Measurements from ENCODE around the gene CRTAC1.
A peak's percentile ranks its signal among the peaks of the same experiment; 100 is the strongest.

CRTAC1 gene, protein sequence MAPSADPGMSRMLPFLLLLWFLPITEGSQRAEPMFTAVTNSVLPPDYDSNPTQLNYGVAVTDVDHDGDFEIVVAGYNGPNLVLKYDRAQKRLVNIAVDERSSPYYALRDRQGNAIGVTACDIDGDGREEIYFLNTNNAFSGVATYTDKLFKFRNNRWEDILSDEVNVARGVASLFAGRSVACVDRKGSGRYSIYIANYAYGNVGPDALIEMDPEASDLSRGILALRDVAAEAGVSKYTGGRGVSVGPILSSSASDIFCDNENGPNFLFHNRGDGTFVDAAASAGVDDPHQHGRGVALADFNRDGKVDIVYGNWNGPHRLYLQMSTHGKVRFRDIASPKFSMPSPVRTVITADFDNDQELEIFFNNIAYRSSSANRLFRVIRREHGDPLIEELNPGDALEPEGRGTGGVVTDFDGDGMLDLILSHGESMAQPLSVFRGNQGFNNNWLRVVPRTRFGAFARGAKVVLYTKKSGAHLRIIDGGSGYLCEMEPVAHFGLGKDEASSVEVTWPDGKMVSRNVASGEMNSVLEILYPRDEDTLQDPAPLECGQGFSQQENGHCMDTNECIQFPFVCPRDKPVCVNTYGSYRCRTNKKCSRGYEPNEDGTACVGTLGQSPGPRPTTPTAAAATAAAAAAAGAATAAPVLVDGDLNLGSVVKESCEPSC

DNA sequence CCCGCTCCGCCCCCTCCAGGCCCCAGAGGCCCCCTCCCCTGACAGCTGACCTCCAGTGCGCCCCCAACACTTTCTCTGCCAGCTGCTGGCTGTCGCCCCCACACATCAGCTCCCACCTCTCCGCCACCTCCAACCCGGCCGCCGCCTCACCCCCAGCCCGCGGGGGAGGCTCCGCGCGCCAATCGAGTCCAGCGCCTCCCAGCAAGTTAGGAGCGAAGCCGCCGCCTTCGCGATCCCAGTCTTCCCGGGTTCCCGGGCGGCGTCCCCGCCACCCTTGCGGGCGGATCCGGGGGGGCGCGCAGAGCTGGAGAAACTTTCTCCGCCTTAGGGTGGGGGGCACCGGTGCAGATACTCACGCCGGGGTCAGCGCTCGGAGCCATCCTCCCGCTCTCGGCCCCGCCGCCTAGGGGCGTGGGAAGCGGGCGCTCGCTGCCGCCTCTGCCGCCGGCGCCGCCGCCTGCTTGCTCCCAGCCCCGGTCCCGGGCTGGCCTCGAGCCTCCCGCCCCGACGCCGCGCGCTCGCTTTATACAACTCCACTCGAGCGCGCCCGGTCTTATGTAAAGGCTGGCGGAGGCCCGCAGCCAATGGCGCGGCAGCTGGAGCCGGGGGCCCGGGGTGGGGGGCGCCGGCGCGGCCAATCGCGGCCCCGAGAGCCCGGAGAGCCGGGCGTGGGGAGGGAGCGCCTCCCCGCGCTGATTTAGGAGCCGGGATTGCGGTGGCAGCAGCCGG is at the start of gene CRTAC1:
CRTAC1 (minus strand) TSS at position 529 of the 729 bp plus-strand sequence; CDS start at position 380, 149 bp downstream.
- no peak for DNase-seq (ENCODE audit: low read depth)

DNA sequence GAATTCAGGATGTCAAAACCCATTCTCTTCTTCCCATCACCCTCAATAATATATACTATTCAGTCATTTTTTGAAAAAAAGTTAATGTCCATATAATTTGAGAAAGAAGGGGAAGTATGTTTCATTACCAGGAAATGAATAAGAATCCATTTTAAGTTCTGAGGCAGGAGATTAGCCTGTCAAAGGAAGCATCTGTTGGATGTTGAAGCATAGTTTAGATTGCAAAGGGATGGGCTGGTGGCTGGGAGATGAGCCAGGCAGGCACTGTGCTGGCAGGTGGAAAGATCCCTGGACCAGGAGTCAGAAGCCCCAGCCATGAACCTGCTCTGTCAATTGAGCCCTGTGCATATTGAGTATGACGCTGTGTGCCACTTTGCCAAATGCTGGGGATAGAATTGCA is 48.4 kb upstream of the CRTAC1 start:
- no peak for DNase-seq (ENCODE audit: low read depth)

DNA sequence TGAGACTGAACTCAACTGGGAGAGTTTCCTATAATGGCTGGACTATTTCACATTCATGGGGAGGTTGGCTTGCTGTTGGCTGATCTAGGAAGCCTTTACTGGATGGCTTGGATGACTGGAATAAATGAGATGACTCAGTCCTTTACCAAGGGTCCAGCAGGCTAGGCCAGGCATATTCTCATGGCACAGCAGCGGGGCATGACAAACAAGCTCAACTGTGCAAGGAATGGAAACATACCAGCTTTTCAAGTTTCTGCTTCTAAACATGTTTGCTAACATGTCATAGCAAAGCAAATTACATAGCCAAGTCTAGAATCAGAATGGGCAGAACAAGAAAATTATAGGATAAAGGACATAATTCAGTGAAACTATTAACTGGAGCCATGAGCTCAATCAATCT is 46.8 kb upstream of the CRTAC1 start:
- DNase-seq (ENCODE audit: low read depth): no peak

DNA sequence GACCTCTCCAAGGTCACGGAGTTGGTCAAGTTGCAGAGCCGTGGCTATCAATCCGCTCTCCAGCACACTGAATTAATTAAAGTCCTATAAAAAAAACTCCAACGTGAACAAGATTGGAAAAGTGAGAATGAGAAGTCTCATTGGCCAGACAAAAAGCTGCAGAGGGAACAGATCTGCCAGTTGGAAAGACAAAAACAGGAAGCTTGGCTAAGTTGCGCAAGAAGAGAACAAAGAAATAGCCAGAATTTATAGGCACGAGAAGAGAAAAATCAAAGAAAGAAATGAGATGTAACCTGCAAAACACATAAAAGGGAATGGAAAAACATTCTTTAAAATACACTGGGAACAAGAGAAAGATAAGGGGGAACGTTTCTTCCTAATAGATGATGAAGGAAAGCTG is 45.7 kb upstream of the CRTAC1 start:
- no peak for DNase-seq (ENCODE audit: low read depth)

DNA sequence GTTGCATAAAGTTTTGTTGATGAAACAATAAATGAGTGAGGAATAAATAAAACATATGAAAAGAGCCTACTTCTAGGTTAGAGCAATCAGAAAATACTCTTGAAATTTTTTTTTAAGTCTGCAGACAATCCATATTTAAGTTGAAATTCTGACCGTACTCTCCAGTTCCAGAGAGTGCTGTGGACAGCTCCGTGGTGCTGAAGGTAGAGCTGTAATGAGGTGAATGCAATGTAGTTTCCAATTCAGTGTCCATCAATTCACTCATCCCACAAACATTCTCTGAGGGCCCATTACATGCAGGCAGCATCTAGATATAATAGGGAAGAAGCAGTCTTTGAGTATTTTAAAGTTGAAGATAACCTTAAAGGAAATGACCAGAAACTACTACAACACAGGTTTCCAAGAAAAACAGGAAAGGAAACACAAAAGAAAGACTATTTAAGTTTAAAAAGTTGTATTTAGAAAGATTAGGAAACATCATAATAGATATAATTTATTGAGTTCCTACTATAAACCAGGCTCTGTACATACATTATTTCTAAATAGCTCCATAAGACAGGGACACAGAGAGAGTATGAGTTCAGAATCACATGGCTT is 44.0 kb upstream of the CRTAC1 start:
- DNase-seq (ENCODE audit: low read depth): no peak

DNA sequence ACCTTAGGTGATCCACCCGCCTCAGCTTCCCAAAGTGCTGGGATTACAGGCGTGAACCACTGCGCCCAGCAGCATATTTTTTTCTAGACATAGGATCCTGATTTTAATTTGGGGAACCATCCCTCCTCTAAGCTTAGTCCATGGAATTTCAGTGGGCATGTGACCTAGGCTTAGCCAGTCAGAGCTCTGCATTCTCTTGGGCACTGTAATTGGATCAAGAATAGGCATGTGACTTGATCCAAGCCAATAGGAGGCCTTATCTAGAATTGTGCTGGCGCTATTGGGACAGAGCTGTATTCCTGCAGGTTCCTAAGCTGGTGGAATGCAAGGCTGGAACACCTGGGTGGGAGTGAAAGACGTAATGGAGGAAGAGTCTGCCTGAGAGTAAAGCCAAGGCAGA is 36.7 kb upstream of the CRTAC1 start:
- no peak for DNase-seq (ENCODE audit: low read depth)

DNA sequence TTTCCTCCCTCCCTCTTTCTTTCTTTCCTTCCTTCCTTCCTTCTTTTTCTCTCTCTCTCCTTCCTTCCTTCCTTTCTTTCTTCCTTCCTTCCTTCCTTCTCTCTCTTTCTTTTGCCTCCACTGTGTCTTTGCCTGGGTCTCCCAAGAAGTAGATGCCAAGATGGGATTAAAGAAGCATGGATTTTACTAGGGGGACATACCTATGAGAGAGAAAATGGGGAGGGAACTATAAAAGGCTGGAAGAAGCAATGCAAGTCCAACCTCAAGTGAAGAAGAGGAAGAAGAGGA is 33.3 kb upstream of the CRTAC1 start:
- DNase-seq (ENCODE audit: low read depth): no peak

DNA sequence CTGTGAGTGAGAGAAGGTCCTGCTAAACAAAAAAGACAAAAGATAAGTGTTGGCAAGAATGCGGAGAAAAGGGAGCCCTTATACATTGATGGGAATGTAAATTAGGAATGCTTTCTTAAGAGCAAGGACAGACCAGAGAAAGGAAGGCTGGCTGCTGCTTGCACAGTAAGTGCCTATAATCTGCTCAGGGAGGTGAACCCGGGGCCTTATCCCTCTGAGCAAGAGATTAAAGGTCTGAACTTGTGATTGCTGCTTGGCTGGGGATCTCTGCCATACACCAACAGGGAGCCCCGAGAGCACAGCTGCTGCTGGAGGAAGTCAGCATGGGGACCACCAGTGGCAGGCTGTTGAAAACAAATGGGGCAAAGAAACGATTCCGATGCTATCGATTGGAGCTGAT is 32.0 kb upstream of the CRTAC1 start:
- DNase-seq (ENCODE audit: low read depth): no peak

DNA sequence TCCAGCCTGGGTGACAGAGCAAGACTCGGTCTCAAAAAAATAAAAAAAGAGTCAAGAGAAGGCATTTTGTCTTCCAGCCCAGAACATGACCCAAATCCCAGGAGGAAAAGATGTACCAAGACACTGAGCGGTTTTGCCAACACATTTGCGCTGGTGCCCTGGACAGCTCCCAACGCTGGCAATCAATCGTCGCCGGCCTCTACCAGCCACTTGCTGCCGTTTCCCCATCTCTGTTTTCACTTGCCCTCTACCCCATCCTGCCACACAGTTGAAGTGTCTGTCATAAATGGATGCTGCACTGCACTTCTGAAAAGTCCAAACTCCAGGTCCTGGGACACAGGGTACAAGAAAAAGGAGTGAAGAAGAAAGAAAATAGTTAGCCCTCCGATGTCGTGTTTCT is 29.7 kb upstream of the CRTAC1 start:
- DNase-seq (ENCODE audit: low read depth): no peak

DNA sequence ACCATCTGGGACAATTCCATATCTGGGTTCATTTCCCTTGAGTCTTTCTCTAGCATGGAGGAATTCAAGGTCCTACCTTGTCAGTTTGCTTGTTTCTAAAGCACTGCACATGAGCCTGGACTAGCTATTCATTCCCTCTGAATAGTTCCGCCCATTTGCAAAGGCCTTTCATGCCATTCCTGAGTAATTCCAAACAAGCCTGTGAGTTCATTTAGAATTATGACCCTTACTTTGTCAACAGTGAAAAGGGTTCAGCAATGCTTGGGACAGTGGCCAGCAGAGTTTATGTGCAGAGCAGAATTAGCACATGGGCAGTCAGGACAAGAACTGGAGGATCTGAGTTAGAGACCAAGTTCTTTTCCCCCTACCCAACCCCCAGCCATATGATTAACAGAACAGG is 27.9 kb upstream of the CRTAC1 start:
- DNase-seq (ENCODE audit: low read depth): no peak

DNA sequence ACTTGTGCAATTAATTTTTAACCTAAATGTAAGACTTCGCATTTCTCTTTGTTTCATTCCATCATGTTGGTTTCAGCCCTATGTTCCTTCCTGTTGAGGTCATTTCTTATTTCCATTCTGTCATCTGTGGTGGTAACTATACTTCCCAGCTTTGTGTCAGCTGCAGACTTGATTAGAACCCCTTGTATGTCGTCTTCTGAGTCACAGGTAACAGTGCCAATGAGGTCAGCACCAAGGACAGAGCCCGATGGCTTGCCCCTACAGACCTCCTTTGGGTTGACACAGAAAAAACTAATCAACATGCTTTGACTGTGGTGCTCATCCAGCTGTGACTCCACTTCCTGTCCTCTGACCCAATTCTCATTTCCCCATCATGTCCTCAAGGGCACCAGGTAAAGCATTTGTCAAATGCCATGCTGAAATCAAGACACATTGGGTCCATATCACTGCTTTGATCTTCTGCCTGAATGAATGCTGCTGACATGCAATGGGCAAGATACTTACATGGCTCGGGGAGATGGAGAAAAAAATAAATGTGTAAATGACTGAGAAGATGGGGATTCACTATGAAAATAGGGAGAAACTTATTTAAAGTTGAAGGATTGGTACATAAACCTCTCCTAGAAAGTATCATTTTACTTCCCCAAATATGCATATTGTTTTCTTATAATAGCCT is 25.6 kb upstream of the CRTAC1 start:
- DNase-seq (ENCODE audit: low read depth): no peak

DNA sequence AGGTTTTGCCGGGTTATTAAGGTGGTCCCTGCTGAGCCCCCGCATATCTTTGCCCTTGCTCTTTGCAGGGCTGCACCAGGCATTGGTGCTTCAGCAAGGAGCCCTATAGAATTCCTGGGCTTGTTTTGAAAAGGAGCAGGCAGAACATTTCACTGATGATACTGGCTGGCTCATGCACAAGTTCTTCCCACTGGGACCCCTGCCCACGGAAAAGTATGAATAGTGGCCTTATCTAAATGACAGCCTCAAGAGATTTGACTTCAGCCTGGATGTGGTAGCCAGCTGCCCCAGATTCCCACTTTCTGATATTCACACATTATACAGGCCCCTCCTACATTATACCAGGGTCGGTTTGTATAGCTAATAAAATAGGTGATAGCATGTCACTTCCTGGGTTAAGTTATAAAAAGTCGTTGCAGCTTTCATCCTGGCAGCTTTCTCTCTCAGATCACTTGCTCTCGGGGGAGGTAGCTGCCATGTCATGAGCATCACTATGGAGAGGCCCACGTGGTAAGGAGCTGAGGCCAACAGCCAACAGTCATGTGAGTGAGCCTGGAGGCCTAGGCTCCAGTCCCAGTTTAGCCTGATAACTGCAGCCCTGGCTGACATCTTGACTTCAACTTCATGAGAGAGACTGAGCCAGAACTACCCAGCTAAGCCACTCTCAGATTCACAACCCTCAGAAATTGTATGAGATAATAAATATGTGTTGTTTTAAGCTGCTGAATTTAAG is 16.8 kb upstream of the CRTAC1 start:
- no peak for DNase-seq (ENCODE audit: low read depth)

DNA sequence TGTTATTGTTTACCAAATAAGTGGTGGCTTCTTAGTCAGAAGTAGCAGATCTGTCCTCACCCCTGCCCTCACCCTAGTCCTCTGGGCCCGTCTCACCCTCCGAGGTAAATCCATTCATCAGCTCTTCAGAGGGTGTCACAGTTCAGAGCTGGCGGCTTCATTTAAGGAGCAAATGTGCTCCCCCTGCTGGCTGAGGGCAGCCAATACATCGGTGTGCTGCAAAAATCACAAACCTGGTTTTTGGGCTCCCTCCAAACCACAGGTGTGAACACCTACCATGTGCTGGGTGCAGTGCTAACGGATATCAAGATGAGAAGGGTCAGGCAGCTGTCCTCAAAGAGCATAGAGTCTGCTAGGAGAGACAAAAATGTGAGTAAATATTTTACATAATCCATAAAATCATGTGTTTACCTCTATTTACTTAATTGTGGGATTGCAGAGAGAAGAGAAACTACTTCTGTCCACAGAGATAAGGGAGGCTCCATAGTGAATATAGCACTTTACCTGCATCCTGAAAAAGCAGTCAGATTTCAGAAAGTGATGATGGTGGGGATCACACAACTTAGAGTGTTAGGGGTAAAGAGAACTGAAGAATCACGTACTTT is 15.5 kb upstream of the CRTAC1 start:
- peak; percentile 28 for DNase-seq (ENCODE audit: low read depth)

DNA sequence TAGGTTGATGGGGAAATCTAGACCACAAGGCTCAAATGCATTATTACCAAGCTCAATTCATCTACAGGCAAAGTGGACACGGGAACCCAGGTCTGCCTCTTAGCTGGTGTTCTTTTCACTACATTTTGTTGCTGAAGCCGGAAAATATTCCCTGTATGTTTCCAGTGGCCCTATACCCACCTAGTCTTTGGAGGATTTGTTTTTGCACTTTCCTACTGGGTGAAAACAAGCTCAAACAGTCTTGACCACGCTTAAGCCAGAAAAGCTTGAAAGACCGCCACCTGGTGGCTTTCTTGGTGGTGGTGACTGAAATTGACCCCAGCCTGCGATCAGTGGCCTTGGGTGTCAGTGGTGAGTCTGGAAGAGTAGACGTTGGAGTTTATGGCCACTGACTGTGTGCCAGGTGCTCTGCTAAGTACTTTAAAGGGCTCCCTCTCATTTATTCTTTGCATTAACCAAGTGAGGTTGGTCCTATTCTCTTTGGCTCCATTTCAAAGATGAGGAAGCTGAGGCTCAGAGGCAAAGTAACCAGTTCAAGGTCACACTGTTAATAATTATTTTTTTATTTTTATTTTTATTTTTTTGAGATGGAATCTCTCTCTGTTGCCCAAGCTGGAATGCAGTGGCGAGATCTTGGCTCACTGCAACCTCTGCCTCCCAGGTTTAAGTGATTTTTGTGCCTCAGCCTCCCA is 11.1 kb upstream of the CRTAC1 start:
- no peak for DNase-seq (ENCODE audit: low read depth)

DNA sequence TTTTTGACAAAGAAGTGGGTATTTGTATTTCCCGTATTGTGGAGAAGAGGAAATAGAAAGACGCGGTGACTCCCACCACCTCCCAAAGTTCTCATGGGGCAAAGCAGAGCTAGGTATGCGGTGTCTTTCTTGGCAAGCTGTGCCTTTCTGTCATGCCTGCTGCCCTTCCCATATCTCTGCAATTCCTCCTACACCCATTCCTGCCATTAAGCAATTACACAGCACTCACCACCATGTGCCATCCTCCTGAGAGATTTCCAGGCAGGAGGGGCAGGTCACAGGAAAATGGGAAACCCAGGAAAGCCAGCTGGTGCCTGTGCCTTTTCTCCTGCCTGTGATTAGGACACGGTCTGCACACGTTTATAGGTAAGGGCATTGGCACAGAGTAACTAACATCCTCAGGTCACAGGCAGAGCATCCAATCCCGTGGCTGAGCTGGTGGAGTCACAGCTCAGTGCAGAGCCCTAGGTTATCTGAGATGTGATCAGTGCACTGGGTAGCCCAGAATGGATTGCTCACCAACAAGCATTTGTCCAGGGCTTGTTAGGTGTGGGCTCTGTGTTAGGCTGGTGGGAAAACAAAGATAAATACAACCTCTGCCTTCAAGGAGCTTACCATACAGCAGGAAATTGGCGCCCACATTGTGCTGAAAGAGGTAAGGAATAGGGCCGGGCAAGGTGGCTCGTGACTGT is 9.4 kb upstream of the CRTAC1 start:
- no peak for DNase-seq (ENCODE audit: low read depth)

DNA sequence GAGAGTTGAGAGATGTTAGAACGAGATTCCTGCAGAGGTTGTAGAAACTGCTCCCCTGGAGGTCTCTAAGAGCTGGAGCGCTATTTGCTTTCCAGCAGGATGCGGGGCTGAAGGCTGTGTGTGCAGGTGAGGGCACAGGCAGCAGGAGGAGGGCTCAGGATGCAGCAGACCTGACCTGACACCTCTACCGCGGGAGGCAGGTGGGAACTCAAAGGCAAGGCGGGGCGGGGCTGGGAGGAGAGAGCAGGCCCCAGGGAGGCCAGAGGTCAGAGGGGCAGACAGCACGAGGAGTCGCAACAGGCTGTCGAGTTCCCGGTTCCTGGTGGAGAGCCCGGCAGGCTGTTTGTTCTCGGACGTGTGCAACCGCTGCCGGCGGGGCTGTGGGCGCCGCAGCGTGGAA is 7.9 kb upstream of the CRTAC1 start:
- DNase-seq (ENCODE audit: low read depth): no peak

DNA sequence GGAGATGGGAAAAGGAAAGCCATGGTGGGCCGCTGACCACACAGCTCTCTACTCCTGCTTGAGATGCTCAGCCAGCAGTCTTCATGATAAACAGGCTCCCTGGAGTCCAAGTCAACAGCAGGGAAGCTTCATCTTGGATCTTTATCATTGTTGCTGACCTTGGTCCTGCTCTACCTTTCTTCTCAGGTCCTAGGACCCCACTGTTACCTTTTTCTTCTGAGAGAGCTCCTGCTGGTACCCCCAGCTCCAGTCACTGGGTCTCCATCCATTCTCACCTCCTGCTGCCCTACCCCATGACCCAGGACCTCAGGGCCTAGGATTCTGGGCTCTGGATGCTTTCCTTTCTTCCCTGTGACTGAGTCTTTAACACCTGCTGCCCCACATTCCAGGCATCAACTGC is 5.2 kb upstream of the CRTAC1 start:
- DNase-seq (ENCODE audit: low read depth): no peak

DNA sequence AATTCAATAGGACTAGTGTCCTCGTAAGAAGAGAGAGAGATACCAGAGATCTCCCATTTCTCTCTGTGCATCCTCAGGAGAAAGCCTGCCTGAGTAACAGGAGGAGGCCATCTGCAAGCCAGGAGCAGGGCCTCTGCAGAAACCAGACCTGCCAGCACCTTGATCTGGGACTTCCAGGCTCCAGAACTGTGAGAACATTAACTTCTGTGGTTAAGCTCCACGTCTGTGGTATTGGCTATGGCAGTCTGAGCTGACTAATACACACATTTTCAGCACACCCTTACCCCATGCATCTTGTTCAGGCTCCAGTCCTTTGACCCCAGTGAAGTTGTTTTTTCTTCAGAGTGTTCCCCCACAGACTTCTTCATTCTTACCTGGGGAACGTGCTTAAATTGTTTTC is 3.1 kb upstream of the CRTAC1 start:
- DNase-seq (ENCODE audit: low read depth): no peak

DNA sequence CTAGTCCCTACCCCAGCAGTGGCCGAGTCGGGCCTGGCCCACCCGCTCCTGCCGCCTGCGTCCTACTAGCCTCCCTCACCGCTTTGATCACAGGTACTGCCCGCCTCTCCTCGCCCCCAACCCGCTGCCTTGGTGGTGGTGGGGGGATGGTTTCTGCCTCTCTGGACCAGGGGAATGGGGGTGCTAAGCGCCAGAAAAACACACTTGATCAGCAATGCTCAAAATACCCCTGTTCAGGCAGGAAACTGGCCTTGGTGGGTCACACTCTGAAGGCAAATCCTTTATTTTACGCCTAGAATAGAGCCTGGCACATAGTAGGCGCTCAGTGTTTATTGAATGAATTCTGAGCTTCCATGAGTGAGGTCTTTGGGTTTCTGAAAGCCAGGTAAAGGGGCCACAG is 1.0 kb upstream of the CRTAC1 start:
- no peak for DNase-seq (ENCODE audit: low read depth)

DNA sequence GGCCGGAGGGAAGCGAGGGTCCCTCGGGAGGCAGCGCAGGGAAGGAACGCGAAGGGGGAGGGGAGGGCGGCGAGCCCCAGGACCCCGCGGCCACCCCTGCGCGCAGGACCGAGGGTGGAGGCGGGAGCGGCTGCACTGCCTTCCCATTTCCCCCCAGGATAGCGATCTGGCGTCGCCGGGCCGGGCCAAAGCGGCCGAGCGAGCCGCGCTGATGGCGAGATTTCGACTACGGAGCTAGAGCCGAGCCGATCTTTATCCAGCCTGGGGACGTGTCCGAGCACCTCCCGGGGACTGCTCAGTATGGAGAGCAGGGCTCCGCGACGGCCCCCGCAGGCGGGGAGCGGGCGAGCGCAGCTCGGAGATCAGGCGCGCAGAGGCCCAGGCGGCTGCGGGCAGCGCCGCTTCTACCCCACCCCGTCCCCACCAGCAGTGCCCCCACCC is 590 bp upstream of the CRTAC1 start:
- no peak for DNase-seq (ENCODE audit: low read depth)
